ENCODE measurements around the gene IFT172. TPM values are rescaled to one million over a fixed set of nuclear protein-coding genes. Genes with fewer than 3 reads are reported as not detected.
"Not testable (repeated sequence)": the region's sequence is repeated elsewhere in the genome, so short reads cannot be mapped to it uniquely, and the experiment has no call there.

Gene IFT172
- total RNA-seq, 2 donors from 2014 or later = 10.5 to 18.6 TPM

GRCh38 chr2:27451095-27451494, 38.4 kb downstream of the IFT172 start:
- Mint-ChIP-seq H3K27me3 (no peaks in the 10 kb centered on the region), H3K27ac (no peak overlapping the region), H3K4me1 (peaks cover 4% of the 10 kb centered on the region), H3K4me3 (no peak overlapping the region), H3K36me3 (ENCODE audit: low read depth) (no peaks in the 10 kb centered on the region), H3K9me3 (no peaks in the 10 kb centered on the region)
- ATAC-seq (replicated peaks) = peak; percentile 76

- peaks cover 7% of the 10 kb centered on the region for H3K36me3 Mint-ChIP-seq (ENCODE audit: low read depth)
- H3K9me3 Mint-ChIP-seq = no peaks in the 10 kb centered on the region
- H3K27ac Mint-ChIP-seq = no peak overlapping the region
- ATAC-seq (replicated peaks) = no peak
- peaks cover 4% of the 10 kb centered on the region for H3K4me1 Mint-ChIP-seq
- H3K4me3 Mint-ChIP-seq = no peak overlapping the region
- no peaks in the 10 kb centered on the region for H3K27me3 Mint-ChIP-seq
These were observed 41.2 kb downstream of the IFT172 start for GRCh38 chr2:27448381-27448780.

GRCh38 chr2:27446057-27446456, 43.5 kb downstream of the IFT172 start:
- H3K36me3 Mint-ChIP-seq (ENCODE audit: low read depth) = peaks cover 24% of the 10 kb centered on the region
- peaks cover 4% of the 10 kb centered on the region for H3K4me1 Mint-ChIP-seq
- no peaks in the 10 kb centered on the region for H3K27me3 Mint-ChIP-seq
- peak; percentile 13 for ATAC-seq (replicated peaks)
- no peak overlapping the region for H3K27ac Mint-ChIP-seq
- H3K9me3 Mint-ChIP-seq = no peaks in the 10 kb centered on the region
- H3K4me3 Mint-ChIP-seq = no peak overlapping the region

- Mint-ChIP-seq H3K4me1 (peaks cover 4% of the 10 kb centered on the region), H3K36me3 (ENCODE audit: low read depth) (peaks cover 29% of the 10 kb centered on the region), H3K27me3 (no peaks in the 10 kb centered on the region), H3K9me3 (no peaks in the 10 kb centered on the region), H3K27ac (no peak overlapping the region), H3K4me3 (no peak overlapping the region)
- ATAC-seq (replicated peaks) = no peak
These were observed 43.9 kb downstream of the IFT172 start for GRCh38 chr2:27445615-27446014.

- Mint-ChIP-seq H3K27ac (no peak overlapping the region), H3K4me1 (peaks cover 4% of the 10 kb centered on the region), H3K36me3 (ENCODE audit: low read depth) (peaks cover 33% of the 10 kb centered on the region), H3K4me3 (no peak overlapping the region), H3K27me3 (no peaks in the 10 kb centered on the region), H3K9me3 (no peaks in the 10 kb centered on the region)
- no peak for ATAC-seq (replicated peaks)
These were observed 44.4 kb downstream of the IFT172 start for GRCh38 chr2:27445155-27445554.

- peak overlapping the region; percentile 14 for H3K27ac Mint-ChIP-seq
- no peaks in the 10 kb centered on the region for H3K27me3 Mint-ChIP-seq
- ATAC-seq (replicated peaks) = no peak
- H3K4me1 Mint-ChIP-seq = peaks cover 4% of the 10 kb centered on the region
- H3K36me3 Mint-ChIP-seq (ENCODE audit: low read depth) = peaks cover 56% of the 10 kb centered on the region
- H3K4me3 Mint-ChIP-seq = no peak overlapping the region
- no peaks in the 10 kb centered on the region for H3K9me3 Mint-ChIP-seq
These were observed 46.6 kb downstream of the IFT172 start for GRCh38 chr2:27442920-27443282.

GRCh38 chr2:27441958-27442919, 47.3 kb downstream of the IFT172 start, which contains the start of gene KRTCAP3:
TSS of gene KRTCAP3 (plus strand) at chr2:27442381. CDS start at chr2:27442413, 32 bp downstream.
- Mint-ChIP-seq H3K36me3 (ENCODE audit: low read depth) (peaks cover 63% of the 10 kb centered on the region), H3K27ac (peak within 1 kb of the TSS; percentile 14), H3K9me3 (no peaks in the 10 kb centered on the region), H3K27me3 (no peaks in the 10 kb centered on the region), H3K4me1 (no peaks in the 10 kb centered on the region), H3K4me3 (no peak within 1 kb of the TSS)
- peak; percentile 62 for ATAC-seq (replicated peaks)

GRCh38 chr2:27441226-27441926, 48.2 kb downstream of the IFT172 start:
- peak; percentile 31 for ATAC-seq (replicated peaks)
- Mint-ChIP-seq H3K9me3 (no peaks in the 10 kb centered on the region), H3K27ac (no peak overlapping the region), H3K27me3 (no peaks in the 10 kb centered on the region), H3K4me1 (no peaks in the 10 kb centered on the region), H3K4me3 (no peak overlapping the region), H3K36me3 (ENCODE audit: low read depth) (peaks cover 71% of the 10 kb centered on the region)

- H3K9me3 Mint-ChIP-seq = no peaks in the 10 kb centered on the region
- no peak overlapping the region for H3K4me3 Mint-ChIP-seq
- H3K27me3 Mint-ChIP-seq = no peaks in the 10 kb centered on the region
- H3K4me1 Mint-ChIP-seq = peaks cover 6% of the 10 kb centered on the region
- no peak for ATAC-seq (replicated peaks)
- H3K27ac Mint-ChIP-seq = peak overlapping the region; percentile 14
- peaks cover 95% of the 10 kb centered on the region for H3K36me3 Mint-ChIP-seq (ENCODE audit: low read depth)
These were observed 53.9 kb downstream of the IFT172 start for GRCh38 chr2:27435628-27436027.

GRCh38 chr2:27431395-27431794, 58.1 kb downstream of the IFT172 start:
- no peaks in the 10 kb centered on the region for H3K9me3 Mint-ChIP-seq
- no peaks in the 10 kb centered on the region for H3K27me3 Mint-ChIP-seq
- H3K27ac Mint-ChIP-seq = peak overlapping the region; percentile 91
- peaks cover 74% of the 10 kb centered on the region for H3K36me3 Mint-ChIP-seq (ENCODE audit: low read depth)
- ATAC-seq (replicated peaks) = peak; percentile 22
- peak overlapping the region; percentile 98 for H3K4me3 Mint-ChIP-seq
- H3K4me1 Mint-ChIP-seq = peaks cover 18% of the 10 kb centered on the region

GRCh38 chr2:27428978-27429541, 60.5 kb downstream of the IFT172 start:
- Mint-ChIP-seq H3K9me3 (no peaks in the 10 kb centered on the region), H3K36me3 (ENCODE audit: low read depth) (peaks cover 50% of the 10 kb centered on the region), H3K4me3 (peak overlapping the region; percentile 98), H3K27ac (peak overlapping the region; percentile 98), H3K27me3 (no peaks in the 10 kb centered on the region), H3K4me1 (peaks cover 18% of the 10 kb centered on the region)
- peak; percentile 79 for ATAC-seq (replicated peaks)

- ATAC-seq (replicated peaks) = peak; percentile 89
- peak within 1 kb of the TSS; percentile 98 for H3K4me3 Mint-ChIP-seq
- peaks cover 18% of the 10 kb centered on the region for H3K4me1 Mint-ChIP-seq
- H3K27me3 Mint-ChIP-seq = no peaks in the 10 kb centered on the region
- no peaks in the 10 kb centered on the region for H3K9me3 Mint-ChIP-seq
- H3K27ac Mint-ChIP-seq = peak within 1 kb of the TSS; percentile 98
- H3K36me3 Mint-ChIP-seq (ENCODE audit: low read depth) = peaks cover 44% of the 10 kb centered on the region
These were observed 61.1 kb downstream of the IFT172 start, which contains the start of gene NRBP1 for GRCh38 chr2:27428213-27428977. TSS of gene NRBP1 (plus strand) at chr2:27428631. CDS start at chr2:27433274, 4,643 bp downstream.

- no peaks in the 10 kb centered on the region for H3K9me3 Mint-ChIP-seq
- H3K36me3 Mint-ChIP-seq (ENCODE audit: low read depth) = peaks cover 38% of the 10 kb centered on the region
- H3K4me1 Mint-ChIP-seq = peaks cover 18% of the 10 kb centered on the region
- H3K27ac Mint-ChIP-seq = peak overlapping the region; percentile 98
- H3K4me3 Mint-ChIP-seq = peak overlapping the region; percentile 98
- ATAC-seq (replicated peaks) = no peak
- no peaks in the 10 kb centered on the region for H3K27me3 Mint-ChIP-seq
These were observed 61.7 kb downstream of the IFT172 start for GRCh38 chr2:27427863-27428212.

GRCh38 chr2:27425039-27425438, 64.5 kb downstream of the IFT172 start:
- H3K27ac Mint-ChIP-seq; ATAC-seq (replicated peaks); H3K4me1 Mint-ChIP-seq; H3K4me3 Mint-ChIP-seq; H3K9me3 Mint-ChIP-seq; H3K27me3 Mint-ChIP-seq: not testable (repeated sequence)
- peaks cover 17% of the 10 kb centered on the region for H3K36me3 Mint-ChIP-seq (ENCODE audit: low read depth)

Measured in activated T-helper 17 cell treated with anti-CD3 and anti-CD28 coated beads, Interleukin-2, amount 50 U/mL, for 72 hours (primary cell).